Stimulated activated CD8-positive, alpha-beta memory T cell treated with anti-CD3 and anti-CD28 coated beads, Interleukin-12 subunit alpha, Interleukin-12 subunit beta, amount 100 ng/mL, for 24 hours (primary cell): ENCODE data around the gene ARMH2.
"Not testable (repeated sequence)": the region's sequence is repeated elsewhere in the genome, so short reads cannot be mapped to it uniquely, and the experiment has no call there.

ENCODE experiments used
- DNase-seq: peaks from one replicate; pipeline ENCODE4 v3.0.0-alpha.2; 2020; ENCODE audit errors: extremely low read depth

ARMH2 gene

DNA sequence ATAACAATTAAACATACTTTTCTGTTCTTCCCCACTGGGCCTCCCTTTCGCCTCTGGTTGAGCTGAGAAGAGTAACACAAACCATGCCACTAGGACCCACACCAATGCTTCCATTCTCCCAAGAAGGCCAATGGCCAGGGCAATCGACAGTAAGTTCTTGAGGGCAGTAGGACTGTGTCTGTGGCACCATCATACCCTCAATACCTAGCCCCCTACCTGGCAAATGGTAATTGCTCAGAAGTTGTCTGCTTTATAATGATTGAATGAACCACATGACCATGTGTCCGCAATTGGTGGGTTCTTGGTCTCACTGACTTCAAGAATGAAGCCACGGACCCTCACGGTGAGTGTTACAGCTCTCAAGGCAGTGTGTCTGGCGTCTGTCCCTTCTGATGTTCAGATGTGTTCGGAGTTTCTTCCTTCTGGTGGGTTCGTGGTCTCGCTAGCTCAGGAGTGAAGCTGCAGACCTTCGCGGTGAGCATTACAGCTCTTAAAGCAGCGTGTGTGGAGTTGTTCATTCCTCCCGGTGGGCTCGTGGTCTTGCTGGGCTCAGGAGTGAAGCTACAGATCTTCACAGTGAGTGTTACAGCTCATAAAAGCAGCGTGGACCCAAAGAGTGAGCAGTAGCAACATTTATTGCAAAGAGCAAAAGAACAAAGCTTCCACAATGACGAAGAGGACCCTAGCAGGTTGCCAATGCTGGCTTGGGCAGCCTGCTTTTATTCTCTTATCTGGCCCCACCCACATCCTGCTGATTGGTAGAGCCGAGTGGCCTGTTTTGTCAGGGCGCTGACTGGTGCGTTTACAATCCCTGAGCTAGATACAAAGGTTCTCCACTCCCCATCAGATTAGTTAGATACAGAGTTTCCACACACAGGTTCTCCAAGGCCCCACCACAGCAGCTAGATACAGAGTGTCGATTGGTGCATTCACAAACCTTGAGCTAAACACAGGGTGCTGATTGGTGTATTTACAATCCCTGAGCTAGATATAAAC is 33.6 kb downstream of the ARMH2 start:
- not testable (repeated sequence) for DNase-seq

DNA sequence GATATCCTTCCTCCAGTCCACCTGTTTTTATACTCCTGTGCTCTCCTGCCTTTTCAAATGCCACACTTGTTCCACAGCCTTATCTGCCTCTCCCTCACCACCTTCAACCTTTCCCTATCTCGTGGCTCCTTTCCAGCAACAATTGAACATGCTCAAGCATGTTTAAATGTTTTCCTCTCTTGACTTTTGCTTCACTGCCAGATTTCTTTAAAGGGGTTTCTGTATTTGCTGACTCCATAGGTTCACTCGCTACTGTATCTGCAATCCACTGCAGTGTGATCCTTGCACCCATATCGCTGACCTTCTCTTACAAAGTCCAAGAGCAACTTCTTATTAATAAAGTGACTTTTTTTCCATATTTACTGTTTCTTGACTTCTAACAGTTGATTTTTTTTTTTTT is 35.1 kb downstream of the ARMH2 start:
- DNase-seq: no peak

DNA sequence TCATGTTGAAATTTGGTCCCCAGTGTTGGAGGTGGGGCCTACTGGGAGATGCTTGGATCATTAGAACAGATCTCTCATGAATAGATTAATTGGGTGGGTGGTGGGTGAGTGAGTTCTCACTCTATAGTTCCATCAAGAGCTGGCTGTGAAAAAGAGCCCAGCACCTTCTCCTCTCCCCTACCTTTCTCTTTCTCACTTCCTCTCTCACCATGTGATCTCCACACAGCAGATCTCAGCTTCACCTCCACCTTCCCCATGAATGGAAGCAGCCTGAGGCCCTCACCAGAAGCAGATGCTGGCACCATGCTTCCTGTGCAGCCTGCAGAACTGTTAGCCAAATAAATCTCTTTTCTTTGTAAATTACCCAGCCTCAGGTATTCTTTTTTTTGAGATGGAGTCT is 36.9 kb downstream of the ARMH2 start:
- no peak for DNase-seq

DNA sequence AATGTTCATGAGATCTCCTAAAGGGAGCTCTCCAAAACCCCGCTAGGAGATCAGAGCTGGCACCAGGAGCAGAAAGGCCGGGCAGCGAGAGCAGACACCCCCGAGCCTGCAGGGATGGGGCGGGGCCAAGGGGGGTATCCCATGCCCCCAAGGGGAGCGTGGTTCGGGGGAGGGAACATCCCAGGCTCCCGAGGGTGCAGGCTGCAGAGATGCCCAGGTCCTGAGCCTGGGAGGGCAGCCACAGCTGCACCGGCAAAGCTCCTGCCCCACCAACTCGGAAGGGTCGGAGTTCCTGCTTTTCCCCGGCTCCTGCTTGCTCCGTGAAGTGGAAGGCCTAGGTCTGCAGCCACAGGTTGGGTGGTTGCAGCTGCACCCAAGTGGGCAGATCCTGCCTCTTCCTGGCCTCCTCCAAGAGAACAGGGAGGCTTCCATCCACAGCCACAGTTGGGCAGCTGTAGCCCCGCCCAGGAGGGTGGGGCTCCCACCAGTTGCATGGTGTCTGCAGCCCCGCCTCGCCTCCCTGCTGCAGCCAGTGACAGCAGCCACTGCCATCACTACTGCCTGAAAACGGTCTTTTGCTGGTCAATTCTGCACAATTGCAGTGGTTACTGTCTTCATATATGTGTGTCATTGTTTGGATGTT is 37.4 kb downstream of the ARMH2 start:
- no peak for DNase-seq

DNA sequence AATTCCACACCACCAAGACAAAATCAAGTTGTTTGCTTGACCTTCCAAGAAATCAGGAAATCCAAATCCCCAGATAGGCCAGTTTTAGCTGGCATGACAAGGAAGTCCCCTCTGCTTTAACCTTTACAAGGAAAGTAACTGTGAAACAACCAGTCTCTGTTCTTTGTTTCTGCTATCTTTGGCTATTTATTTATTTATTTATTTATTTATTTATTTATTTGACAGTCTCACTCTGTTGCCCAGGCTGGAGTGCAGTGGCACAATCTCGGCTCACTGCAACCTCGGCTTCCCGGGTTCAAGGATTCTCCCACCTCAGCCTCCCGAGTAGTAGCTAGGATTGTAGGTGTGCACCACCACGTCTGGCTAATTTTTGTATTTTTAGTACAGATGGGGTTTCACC is 38.5 kb downstream of the ARMH2 start:
- DNase-seq: no peak

DNA sequence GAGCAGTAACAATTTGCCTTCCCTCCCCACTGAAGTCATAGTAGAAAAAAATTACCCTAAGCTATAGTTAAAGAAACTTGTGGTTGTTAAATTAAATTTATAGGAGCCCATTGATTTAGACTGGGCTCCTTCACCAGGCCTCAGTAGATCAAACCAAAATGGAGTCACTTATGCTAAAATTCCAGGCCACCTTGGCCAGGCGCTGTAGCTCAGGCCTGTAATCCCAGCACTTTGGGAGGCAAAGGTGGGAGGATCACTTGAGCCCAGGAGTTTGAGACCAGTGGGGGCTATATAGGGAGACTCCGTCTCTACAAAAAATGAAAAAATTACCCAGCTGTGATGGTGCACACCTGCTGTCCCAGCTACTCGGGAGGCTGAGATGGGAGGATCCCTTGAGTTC is 39.0 kb downstream of the ARMH2 start:
- no peak for DNase-seq

DNA sequence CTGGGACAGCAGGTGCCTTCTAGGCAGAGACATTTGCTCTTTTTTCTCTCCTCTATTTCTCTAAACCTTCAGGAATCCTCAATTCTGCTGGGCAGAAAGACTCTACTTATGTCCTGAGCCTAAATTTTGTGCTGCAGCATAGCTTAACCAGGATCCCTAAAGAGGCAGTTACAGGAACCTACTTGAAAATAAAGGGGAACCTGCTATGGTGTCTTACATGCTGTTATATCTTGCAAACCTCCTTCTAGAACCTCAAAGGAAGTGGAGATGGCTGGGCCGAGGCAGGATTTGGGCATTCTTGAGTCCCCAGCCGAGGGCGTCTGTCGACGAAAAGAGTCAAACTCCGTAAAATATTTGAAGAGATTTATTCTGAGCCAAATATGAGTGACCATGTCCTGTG is 41.1 kb downstream of the ARMH2 start:
- no peak for DNase-seq

DNA sequence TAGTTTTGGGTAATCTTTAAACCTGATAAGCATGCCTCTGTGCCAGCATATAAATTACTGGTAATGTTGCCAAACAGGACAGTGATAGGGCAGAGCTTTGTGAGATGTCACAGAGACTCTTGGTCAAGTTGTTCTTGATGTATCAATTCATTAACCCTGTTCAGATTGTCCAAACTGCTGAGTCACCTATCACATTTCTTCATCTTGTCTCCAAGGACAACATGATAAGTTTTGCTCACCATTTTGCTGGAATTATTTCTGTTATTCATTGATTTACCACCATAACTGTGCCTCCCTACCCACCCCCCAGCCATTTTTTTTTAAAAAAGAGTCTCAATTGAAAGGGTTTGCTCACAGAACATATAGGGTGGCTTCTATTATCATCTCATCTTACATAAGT is 43.4 kb downstream of the ARMH2 start:
- DNase-seq: no peak

DNA sequence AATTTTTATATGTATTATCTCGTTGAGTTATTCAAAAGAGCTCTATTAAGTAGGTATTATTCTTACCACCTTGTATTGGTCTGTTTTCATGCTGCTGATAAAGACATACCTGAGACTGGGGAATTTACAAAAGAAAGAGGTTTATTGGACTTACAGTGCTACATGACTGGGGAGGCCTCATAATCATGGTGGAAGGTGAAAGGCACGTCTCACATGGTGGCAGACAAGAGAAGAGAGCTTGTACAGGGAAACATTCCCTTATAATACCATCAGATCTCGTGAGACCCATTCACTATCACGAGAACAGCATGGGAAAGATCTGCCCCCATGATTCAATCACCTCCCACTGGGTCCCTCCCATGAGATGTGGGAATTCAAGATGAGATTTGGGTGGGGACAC is 44.3 kb downstream of the ARMH2 start:
- DNase-seq: not testable (repeated sequence)

DNA sequence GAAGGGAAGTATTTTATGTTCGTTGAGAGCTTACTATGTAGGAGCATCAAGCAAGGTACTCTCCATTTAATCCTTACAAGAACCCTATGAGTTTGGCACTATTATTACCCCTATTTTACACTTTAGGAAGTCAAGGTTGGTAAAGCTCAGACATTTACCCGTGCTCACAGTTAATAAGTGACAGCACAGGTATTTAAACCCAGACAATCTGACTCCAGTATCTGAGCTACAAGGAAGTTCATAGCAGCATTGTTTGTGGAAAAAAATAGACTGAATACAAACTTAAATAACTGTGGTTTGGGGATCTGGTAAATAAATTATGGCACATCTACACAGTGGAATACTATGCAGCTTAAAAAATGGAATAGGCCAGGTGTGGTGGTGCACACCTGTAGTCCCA is 45.2 kb downstream of the ARMH2 start:
- no peak for DNase-seq

DNA sequence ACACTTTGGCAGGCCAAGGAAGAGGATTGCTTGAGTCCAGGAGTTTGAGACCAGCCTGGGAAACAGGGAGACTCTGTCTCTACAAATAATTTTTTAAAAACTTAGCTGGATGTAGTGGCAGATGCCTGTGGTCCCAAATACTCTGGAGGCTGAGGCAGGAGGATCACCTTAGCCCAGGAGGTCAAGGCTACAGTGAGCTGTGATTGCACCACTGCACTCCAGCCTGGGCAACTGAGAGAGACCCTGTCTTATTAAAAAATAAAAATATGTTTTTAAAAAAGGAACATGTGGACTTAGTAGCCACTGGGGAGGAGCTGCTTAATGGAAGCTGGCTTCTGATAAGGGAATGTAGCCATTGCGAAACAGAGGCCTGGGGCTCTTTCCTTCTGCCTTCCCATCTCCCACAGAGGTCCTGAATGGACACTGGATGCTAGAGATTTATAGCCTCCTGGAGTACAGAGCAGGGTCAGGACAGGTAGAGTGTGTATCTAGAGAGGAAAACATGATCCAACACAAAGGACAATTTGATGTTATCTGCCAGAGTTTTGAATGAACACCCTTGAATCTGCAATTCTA is 45.7 kb downstream of the ARMH2 start:
- no peak for DNase-seq

DNA sequence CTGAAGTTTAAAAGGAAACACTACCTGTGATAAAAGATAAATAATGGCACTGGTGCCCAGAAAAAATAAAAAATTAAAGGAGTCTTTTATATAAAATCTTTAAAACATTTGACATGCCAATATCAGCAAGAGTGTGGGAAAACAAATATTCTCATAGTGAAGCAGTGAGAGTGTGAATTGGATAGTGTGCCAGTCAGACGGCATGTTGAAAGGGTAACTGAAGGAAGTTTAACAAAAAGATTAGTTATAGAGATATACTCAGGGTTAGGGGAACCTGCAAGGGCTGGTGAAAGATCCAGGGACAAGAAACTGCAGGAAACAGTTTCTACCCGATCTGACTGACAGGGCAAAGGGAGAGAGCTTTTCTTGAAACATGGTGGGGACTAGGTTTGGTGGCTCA is 46.2 kb downstream of the ARMH2 start:
- no peak for DNase-seq

DNA sequence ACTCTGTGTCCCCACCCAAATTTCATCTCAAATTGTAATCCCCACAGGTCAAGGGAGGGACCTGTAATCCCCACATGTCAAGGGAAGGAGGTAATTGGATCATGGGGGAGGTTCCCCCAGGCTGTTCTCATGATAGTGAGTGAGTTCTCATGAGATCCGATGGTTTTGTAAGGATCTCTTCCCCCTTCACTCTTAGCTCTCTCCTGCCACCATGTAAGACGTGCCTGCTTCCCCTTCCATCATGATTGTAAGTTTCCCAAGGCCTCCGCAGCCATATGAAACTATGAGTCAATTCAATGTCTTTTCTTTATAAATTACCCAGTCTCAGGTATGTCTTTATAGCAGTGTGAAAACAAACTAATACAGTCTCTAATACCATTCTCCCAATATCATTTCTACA is 47.8 kb downstream of the ARMH2 start:
- not testable (repeated sequence) for DNase-seq

DNA sequence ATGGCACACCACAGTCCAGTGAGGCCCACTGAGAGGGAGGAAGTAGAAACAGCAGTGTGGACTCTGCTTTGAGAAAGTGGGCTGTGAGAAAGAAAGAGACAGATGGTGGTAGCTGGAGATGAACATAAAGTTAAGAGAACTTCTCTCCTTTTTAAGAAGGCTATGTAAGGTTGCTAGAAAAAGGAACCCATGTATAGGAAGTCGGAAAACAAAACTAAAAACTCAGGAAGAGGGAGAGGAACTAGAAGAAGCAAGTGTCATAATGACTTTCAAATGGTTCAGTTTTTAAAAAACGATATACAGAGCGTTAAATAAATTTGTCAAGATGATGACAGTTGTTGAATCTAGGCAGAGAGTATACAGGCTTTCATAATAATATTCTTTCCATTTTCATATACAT is 49.4 kb downstream of the ARMH2 start:
- DNase-seq: no peak
